Measurements from ENCODE around the gene L3MBTL4.

L3MBTL4 gene

GRCh38 chr18:5979971-5980457 lies 434.7 kb downstream of the L3MBTL4 start:
- no peak for DNase-seq

- DNase-seq, result no peak
Observed at GRCh38 chr18:5979176-5979888, 435.4 kb downstream of the L3MBTL4 start.

GRCh38 chr18:5977022-5977421 lies 437.7 kb downstream of the L3MBTL4 start:
- DNase-seq, result no peak

- no peak for DNase-seq
Observed at GRCh38 chr18:5975111-5976002, 439.4 kb downstream of the L3MBTL4 start.

GRCh38 chr18:5974696-5975095 lies 440.0 kb downstream of the L3MBTL4 start:
- no peak for DNase-seq

- no peak for DNase-seq
Observed at GRCh38 chr18:5973099-5973498, 441.6 kb downstream of the L3MBTL4 start.

- DNase-seq, result no peak
Observed at GRCh38 chr18:5972298-5972697, 442.4 kb downstream of the L3MBTL4 start.

- no peak for DNase-seq
Observed at GRCh38 chr18:5969989-5970403, 444.7 kb downstream of the L3MBTL4 start.

GRCh38 chr18:5969355-5969988 lies 445.2 kb downstream of the L3MBTL4 start:
- no peak for DNase-seq

- DNase-seq, result no peak
Observed at GRCh38 chr18:5967666-5968065, 447.0 kb downstream of the L3MBTL4 start.

GRCh38 chr18:5967007-5967406 lies 447.7 kb downstream of the L3MBTL4 start:
- DNase-seq, result no peak

- no peak for DNase-seq
Observed at GRCh38 chr18:5966514-5966913, 448.2 kb downstream of the L3MBTL4 start.

GRCh38 chr18:5964996-5965395 lies 449.7 kb downstream of the L3MBTL4 start:
- DNase-seq, result no peak

- DNase-seq, result no peak
Observed at GRCh38 chr18:5964596-5964995, 450.1 kb downstream of the L3MBTL4 start.

GRCh38 chr18:5964108-5964507 lies 450.6 kb downstream of the L3MBTL4 start:
- DNase-seq, result no peak

GRCh38 chr18:5963267-5963666 lies 451.4 kb downstream of the L3MBTL4 start:
- DNase-seq, result no peak

- DNase-seq, result no peak
Observed at GRCh38 chr18:5962362-5962761, 452.3 kb downstream of the L3MBTL4 start.

- DNase-seq, result no peak
Observed at GRCh38 chr18:5961828-5962150, 452.9 kb downstream of the L3MBTL4 start.

- no peak for DNase-seq
Observed at GRCh38 chr18:5961097-5961827, 453.4 kb downstream of the L3MBTL4 start.

GRCh38 chr18:5958822-5959221 lies 455.9 kb downstream of the L3MBTL4 start:
- no peak for DNase-seq

- no peak for DNase-seq
Observed at GRCh38 chr18:5955861-5956260, 458.9 kb downstream of the L3MBTL4 start.

GRCh38 chr18:5951515-5952091 lies 463.1 kb downstream of the L3MBTL4 start:
- DNase-seq, result no peak

GRCh38 chr18:5948781-5949180 lies 465.9 kb downstream of the L3MBTL4 start:
- no peak for DNase-seq

Data from activated T-cell treated with anti-CD3 and anti-CD28 coated beads, Interleukin-2, amount 50 U/mL, for 1 hour (primary cell).